ENCODE data around the gene HSPBP1.

Gene HSPBP1

DNA sequence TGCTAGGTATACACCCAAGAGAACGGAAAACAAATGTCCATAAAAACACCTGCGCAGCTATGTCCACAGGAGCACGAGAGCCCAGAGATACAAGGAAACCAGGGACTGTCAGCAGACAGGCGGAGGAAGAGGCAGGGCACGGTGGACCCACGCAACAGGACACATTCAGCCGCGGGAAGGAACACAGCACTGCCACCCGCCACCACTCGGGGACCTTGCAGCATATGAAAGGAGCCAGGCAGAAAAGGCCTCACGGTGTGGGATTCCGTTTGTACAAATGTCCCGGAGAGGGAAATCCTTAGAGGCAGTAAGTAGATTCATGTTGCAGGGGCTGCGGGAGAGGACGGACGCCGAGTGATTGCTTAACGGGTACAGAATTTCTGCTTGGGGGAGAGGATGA, 7.8 kb downstream of the HSPBP1 start:
- TF ChIP-seq ZFX (IDR thresholded peaks at IDR 0.05; ENCODE audit: borderline replicate concordance): no peak
- TF ChIP-seq, protein P1, sequence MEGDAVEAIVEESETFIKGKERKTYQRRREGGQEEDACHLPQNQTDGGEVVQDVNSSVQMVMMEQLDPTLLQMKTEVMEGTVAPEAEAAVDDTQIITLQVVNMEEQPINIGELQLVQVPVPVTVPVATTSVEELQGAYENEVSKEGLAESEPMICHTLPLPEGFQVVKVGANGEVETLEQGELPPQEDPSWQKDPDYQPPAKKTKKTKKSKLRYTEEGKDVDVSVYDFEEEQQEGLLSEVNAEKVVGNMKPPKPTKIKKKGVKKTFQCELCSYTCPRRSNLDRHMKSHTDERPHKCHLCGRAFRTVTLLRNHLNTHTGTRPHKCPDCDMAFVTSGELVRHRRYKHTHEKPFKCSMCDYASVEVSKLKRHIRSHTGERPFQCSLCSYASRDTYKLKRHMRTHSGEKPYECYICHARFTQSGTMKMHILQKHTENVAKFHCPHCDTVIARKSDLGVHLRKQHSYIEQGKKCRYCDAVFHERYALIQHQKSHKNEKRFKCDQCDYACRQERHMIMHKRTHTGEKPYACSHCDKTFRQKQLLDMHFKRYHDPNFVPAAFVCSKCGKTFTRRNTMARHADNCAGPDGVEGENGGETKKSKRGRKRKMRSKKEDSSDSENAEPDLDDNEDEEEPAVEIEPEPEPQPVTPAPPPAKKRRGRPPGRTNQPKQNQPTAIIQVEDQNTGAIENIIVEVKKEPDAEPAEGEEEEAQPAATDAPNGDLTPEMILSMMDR (IDR thresholded peaks at IDR 0.05): no peak
- H3K27ac ChIP-seq: no peak overlapping the region

DNA sequence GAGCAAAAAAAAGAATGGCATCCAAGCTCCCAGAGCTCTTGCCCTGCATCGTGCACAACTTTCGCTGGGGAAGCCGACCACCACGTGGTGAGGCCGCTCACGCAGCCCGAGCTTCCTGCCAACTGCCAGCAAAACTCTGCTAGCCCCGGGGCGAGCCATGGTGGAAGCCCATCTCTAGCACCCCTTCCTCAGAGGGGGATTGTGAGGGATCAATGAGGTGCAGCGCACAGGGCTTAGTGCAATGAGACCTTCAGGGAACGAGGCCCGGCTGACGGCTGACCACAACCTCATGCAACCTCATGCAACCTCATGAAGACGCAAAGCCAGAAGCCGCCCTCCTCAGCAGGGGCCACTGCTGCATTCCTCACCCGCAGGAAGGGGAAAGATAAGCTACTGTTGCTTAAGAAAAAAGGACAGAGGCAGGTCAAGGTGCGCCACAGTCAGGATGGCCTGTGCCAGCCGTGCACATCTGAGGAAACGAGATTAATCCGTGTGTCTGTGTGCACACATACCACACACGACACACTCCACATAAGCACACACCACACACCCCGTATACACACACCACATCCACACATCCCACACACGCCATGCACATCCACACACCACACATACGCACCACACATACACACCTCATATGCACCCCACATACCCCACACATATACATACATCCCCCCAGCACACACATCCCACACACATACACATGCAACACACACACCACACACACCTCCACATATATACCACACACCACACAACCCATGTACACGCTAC, 9.6 kb downstream of the HSPBP1 start:
- H3K27ac ChIP-seq: no peak overlapping the region
- TF ChIP-seq, protein P1 (IDR thresholded peaks at IDR 0.05): no peak
- no peak for TF ChIP-seq ZFX (IDR thresholded peaks at IDR 0.05; ENCODE audit: borderline replicate concordance)

DNA sequence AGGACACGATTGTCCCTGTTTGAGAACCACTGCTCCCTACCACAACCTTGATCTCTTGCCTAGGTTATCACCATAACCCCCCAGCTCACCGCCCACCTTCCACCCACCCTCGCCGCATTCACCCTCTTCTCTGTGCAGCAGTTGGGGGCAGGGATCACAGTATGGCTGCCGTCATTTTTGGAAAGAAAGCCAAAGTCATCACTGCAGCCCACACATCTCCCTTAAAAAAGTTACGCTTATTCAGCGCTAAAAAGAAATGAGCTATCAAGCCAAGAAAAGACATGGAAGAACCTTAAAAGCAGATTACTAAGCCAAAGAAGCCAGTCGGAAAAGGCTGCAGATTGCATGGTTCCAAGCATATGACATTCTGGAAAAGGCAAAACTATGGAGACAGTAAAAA, 10.6 kb downstream of the HSPBP1 start:
- TF ChIP-seq, protein P1 (IDR thresholded peaks at IDR 0.05): no peak
- no peak for TF ChIP-seq ZFX (IDR thresholded peaks at IDR 0.05; ENCODE audit: borderline replicate concordance)
- no peak overlapping the region for H3K27ac ChIP-seq

DNA sequence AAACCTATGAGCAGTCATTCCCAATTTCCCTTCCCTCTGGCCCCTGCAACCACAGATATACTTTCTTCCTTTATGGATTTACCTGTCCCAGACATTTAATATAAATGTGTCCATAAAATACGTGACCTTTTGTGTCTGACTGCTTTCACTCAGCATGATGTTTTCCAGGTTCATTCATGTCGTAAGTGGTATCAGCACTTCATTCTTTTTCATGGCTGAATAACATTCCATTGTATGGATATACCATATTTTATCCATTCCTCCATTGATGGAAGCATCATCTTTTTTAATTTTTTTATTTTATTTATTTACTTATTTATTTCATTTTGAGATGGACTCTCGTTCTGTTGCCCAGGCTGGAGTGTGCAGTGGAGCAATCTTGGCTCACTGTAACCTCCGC, 13.1 kb downstream of the HSPBP1 start:
- no peak for TF ChIP-seq ZFX (IDR thresholded peaks at IDR 0.05; ENCODE audit: borderline replicate concordance)
- TF ChIP-seq, protein P1 (IDR thresholded peaks at IDR 0.05): no peak
- no peak overlapping the region for H3K27ac ChIP-seq

DNA sequence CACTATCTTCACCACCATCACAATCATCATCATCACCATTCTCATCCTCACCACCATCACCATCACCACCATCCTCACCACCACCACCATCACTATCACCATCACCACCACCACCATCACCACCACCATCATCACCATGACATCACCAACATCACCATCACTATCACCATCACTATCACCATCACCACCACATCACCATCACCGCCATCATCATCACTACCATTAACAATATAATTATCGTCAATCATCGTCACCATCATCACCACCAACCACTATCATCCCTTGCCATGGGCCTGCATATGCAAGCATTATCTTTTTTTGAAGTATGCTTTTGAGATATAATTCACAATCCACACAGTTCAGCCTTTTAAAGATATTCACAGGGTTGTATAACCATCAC, 13.5 kb downstream of the HSPBP1 start:
- no peak for TF ChIP-seq ZFX (IDR thresholded peaks at IDR 0.05; ENCODE audit: borderline replicate concordance)
- TF ChIP-seq, protein P1 (IDR thresholded peaks at IDR 0.05): no peak
- H3K27ac ChIP-seq: no peak overlapping the region

DNA sequence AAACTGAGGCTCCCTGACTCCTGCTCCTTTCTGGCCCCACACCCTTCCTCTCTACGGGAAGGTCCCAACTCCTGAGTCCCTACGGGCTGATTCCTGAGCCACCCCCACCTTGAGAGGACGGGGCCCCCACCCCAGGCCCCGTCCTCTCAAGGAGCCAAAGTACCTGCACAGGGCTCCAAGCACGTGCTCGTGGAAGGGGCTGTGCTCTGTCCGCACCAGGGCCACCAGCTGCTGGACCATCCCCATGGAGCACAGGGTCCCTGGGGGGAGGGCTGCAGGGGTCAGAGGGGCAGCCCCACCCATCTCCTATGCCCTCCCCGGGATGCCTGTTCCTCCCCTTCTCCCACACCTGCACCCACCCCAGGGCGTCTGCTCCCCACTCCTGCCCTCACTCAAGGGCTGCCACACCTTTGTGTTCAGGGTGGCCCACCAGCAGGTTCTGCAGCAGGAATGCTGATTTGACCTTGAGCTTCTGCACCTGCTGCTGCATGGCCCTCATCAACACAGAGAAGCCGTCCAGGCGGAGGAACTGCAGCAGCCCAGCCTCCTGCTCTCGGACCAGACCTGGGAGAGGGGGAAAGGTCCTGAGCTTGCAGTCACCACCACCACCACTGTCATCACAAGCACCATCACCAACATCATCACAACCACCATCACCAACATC, 14.1 kb downstream of the HSPBP1 start:
- TF ChIP-seq, protein P1 (IDR thresholded peaks at IDR 0.05): no peak
- no peak for TF ChIP-seq ZFX (IDR thresholded peaks at IDR 0.05; ENCODE audit: borderline replicate concordance)
- H3K27ac ChIP-seq: no peak overlapping the region

DNA sequence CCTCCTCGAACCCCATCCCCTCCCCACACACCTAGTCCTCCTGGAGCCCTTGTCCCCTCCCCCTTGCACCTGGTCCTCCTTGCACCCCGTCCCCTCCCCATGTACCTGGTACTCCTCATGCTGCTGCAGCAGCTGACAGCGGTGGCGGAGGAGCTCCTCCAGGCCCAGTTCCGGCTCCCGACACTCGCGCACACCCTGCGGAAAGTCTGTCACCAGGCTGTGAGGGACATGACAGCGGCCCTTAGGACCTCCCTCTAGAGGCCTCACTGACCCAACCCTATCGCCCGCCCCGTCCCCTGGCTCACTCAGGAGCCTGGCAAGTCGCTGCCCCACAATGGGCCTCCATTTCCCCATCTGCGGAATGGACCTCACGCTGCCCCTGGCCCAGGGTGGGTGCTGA, 14.7 kb downstream of the HSPBP1 start:
- no peak overlapping the region for H3K27ac ChIP-seq
- TF ChIP-seq, protein P1 (IDR thresholded peaks at IDR 0.05): no peak
- no peak for TF ChIP-seq ZFX (IDR thresholded peaks at IDR 0.05; ENCODE audit: borderline replicate concordance)

Measured in 22Rv1 (cell line).